Activated naive CD8-positive, alpha-beta T cell (primary cell): Measurements from ENCODE around the gene TLR9.

Experiments
- H3K27ac Mint-ChIP-seq: one replicate; pipeline ENCODE4 v1.8.0; 2021; ENCODE audit warnings: mixed read lengths
- H3K27me3 Mint-ChIP-seq: one replicate; pipeline ENCODE4 v1.8.0; 2021; ENCODE audit warnings: mixed read lengths
- H3K36me3 Mint-ChIP-seq: one replicate; pipeline ENCODE4 v1.8.0; 2021; ENCODE audit warnings: mixed read lengths
- H3K4me1 Mint-ChIP-seq: one replicate; pipeline ENCODE4 v1.8.0; 2021; ENCODE audit warnings: low read depth, mixed read lengths
- H3K4me3 Mint-ChIP-seq: one replicate; pipeline ENCODE4 v1.8.0; 2021; ENCODE audit warnings: mild to moderate bottlenecking, mixed read lengths
- H3K9me3 Mint-ChIP-seq: one replicate; pipeline ENCODE4 v1.8.0; 2021; ENCODE audit warnings: low read depth, mixed read lengths

TLR9 gene

GRCh38 chr3:52174896-52175295, 50.5 kb downstream of the TLR9 start:
- Mint-ChIP-seq H3K36me3 (no peaks in the 10 kb centered on the region), H3K4me1 (peaks cover 3% of the 10 kb centered on the region), H3K4me3 (no peak overlapping the region), H3K27ac (no peak overlapping the region), H3K9me3 (no peaks in the 10 kb centered on the region), H3K27me3 (no peaks in the 10 kb centered on the region)

DNA sequence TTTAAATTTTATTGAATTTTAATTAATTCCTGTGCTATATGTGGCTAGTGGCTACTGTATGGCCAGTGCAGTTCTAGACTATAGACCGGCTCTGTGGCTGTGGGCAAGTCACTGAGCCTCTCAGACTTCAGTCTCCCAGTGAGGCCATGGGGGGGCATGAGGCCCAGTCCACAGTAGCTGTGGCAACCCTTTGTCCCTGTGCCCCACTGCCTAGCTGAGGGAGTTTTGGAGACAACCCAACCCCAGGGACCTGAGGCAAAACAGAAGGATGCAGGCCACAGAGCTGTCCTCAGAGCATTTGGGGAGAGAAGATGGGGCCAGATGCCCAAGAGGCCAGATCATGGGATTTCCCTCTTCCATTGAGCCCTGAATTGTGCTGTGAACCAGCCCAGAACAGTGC, 52.3 kb downstream of the TLR9 start:
- H3K4me1 Mint-ChIP-seq, result peaks cover 3% of the 10 kb centered on the region
- H3K27ac Mint-ChIP-seq, result no peak overlapping the region
- H3K4me3 Mint-ChIP-seq, result no peak overlapping the region

GRCh38 chr3:52172262-52172757, 53.1 kb downstream of the TLR9 start:
- peaks cover 3% of the 10 kb centered on the region for H3K4me1 Mint-ChIP-seq
- no peak overlapping the region for H3K4me3 Mint-ChIP-seq
- no peaks in the 10 kb centered on the region for H3K27me3 Mint-ChIP-seq
- no peak overlapping the region for H3K27ac Mint-ChIP-seq
- peaks cover 2% of the 10 kb centered on the region for H3K36me3 Mint-ChIP-seq
- no peaks in the 10 kb centered on the region for H3K9me3 Mint-ChIP-seq

More for the DNA sequence above, 52.3 kb downstream of the TLR9 start:
- Mint-ChIP-seq H3K36me3 (no peaks in the 10 kb centered on the region), H3K9me3 (no peaks in the 10 kb centered on the region), H3K27me3 (no peaks in the 10 kb centered on the region)

- Mint-ChIP-seq H3K36me3 (peaks cover 2% of the 10 kb centered on the region), H3K4me1 (peaks cover 3% of the 10 kb centered on the region), H3K4me3 (no peak overlapping the region), H3K9me3 (no peaks in the 10 kb centered on the region), H3K27me3 (no peaks in the 10 kb centered on the region), H3K27ac (no peak overlapping the region)
These were observed 53.8 kb downstream of the TLR9 start for GRCh38 chr3:52171514-52172261.
